ENCODE measurements around the gene MAD1L1. TPM values are rescaled to one million over a fixed set of nuclear protein-coding genes. Genes with fewer than 3 reads are reported as not detected.

The MAD1L1 gene
- total and polyA plus RNA-seq, 11 donors, result 11.1 to 29.7 (median 20.9) TPM

DNA sequence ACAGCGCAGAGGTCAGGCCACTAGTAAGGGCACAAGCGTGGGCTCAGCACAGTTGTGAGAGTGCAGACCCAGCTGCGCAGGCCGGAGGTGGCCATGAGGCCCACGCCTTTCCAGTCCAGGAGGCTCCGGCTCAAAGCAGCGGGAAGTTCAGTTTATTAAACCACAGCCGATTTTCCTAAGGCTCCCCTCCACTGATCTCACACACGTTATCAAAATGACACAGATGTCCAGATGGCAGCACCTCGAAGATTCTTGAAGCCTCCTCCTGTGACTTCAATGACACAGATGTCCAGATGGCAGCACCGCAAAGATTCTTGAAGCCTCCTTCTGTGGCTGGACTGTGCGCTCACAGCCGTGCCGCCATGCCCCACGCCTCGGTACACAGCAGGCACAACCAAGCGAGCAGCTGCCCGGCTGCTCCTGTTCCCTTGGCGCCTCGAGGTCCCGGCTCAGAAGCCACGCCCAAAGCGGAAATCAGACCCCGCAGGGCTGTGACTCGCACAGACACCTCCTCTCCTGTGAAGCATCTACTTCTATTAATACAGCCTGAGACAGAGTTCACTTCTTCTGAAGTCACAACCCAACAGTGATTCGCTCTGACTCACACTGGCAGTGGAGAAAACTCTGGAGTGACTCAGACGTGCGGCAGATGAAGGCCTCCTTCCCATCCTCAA lies 122.7 kb downstream of the MAD1L1 start:
- Histone ChIP-seq H3K9me3 (no peaks in the 10 kb centered on the region), H3K27ac (peak overlapping the region in 2 of 12 donors; percentile 7 to 9), H3K4me1 (peaks cover 0 to 48% (median 15%) of the 10 kb centered on the region in 12 donors), H3K36me3 (peaks cover 0 to 5% (median 0%) of the 10 kb centered on the region in 9 donors), H3K27me3 (no peaks in the 10 kb centered on the region), H3K4me3 (no peak overlapping the region)
- peak in 2 of 4 donors; percentile 18 to 40 for ATAC-seq
- peak in 1 of 5 donors; percentile 42 for DNase-seq
- WGBS, 4 donors, result 86 to 89% (median 89%) methylated on average over 19 to 28 of the region's 28 CpGs
- TF ChIP-seq POLR2A (IDR thresholded peaks at IDR 0.05), result no peak
- TF ChIP-seq, protein P1, sequence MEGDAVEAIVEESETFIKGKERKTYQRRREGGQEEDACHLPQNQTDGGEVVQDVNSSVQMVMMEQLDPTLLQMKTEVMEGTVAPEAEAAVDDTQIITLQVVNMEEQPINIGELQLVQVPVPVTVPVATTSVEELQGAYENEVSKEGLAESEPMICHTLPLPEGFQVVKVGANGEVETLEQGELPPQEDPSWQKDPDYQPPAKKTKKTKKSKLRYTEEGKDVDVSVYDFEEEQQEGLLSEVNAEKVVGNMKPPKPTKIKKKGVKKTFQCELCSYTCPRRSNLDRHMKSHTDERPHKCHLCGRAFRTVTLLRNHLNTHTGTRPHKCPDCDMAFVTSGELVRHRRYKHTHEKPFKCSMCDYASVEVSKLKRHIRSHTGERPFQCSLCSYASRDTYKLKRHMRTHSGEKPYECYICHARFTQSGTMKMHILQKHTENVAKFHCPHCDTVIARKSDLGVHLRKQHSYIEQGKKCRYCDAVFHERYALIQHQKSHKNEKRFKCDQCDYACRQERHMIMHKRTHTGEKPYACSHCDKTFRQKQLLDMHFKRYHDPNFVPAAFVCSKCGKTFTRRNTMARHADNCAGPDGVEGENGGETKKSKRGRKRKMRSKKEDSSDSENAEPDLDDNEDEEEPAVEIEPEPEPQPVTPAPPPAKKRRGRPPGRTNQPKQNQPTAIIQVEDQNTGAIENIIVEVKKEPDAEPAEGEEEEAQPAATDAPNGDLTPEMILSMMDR (IDR thresholded peaks at IDR 0.05), result no peak
- intact Hi-C loops (cut with DNase I), result loop anchor here in 4 of 10 donors (5.0 to 10.0 kb wide), 3 partner anchors 65 to 525 kb away; no protein-coding TSS in a partner anchor

DNA sequence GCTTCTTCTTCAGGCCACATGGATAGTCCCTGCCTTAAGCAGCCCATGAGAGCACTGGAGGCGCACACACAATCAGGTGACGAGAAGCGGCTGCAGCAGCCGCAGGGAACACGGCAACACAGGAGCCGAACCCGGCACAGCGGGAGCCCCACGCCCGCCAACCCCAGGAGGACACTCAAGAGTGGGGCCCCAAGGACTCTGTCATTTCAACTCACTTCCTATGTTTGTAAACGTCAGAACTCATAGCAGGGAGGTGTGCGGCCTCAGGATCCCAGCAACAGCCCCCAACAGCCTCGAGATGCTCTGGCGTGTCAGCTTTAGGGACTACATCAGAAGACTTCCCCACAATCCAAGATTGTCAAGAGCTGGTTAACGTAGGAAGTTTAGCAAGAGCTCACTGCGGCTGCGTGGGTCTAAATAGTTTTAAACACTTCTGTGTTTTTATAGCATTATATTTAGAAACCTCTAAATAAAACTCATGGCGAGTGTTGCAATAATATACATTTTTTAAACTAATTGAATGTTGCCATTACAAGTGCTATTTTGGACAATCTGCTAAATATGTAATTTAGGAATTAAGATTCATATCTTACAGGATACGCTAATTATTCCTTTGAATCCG lies 123.4 kb downstream of the MAD1L1 start:
- 92 to 95% (median 93%) methylated on average over 20 of the region's 20 CpGs for WGBS, 4 donors
- Histone ChIP-seq H3K4me1 (peaks cover 0 to 56% (median 21%) of the 10 kb centered on the region in 12 donors), H3K27me3 (no peaks in the 10 kb centered on the region), H3K36me3 (peaks cover 0 to 5% (median 0%) of the 10 kb centered on the region in 9 donors), H3K27ac (no peak overlapping the region), H3K4me3 (no peak overlapping the region), H3K9me3 (no peaks in the 10 kb centered on the region)
- TF ChIP-seq POLR2A (IDR thresholded peaks at IDR 0.05), result no peak
- TF ChIP-seq, protein P1 (IDR thresholded peaks at IDR 0.05), result no peak
- intact Hi-C loops (cut with DNase I), result loop anchor here in 4 of 10 donors (5.0 to 10.0 kb wide), 3 partner anchors 65 to 525 kb away; no protein-coding TSS in a partner anchor
- no peak for DNase-seq
- no peak for ATAC-seq

DNA sequence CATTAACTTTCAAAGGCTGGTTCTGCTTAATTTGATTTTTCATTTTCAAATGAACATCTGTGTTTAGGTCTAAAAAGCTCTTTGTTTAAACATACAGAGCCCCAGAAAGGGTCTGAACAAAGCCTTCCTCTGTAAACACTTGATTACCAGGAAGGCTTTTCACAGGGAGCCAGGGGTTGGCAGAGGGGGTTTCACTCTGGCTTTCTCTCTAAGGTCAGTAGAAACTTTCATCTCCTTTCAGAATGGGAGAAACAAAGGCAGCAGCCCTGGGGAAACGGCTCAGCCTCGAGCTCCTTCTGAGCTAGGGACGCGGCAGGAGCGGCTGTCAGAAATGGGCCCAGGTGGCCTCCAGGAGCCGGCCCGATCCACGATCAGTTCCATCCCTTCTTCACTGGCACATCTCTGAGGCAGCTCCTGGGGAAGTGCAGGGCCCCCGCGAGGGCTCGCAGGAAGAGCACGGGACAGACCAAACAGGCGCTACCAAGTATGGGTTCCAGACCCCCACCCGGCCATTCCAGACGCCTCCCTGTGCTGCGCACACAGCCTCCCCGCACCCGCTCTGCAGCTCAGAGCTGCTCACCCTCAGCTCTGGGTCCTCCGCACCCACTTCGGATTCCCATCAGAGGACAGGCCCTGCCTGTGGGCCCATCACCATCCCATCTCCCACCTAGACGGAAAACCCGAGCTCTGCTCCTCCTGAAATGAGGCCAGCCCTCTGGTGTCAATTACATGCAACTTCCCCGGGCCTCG lies 124.1 kb downstream of the MAD1L1 start:
- no peaks in the 10 kb centered on the region for H3K27me3 ChIP-seq
- DNase-seq (no peak), ATAC-seq (no peak)
- no peak overlapping the region for H3K4me3 ChIP-seq
- peaks cover 0 to 57% (median 28%) of the 10 kb centered on the region in 12 donors for H3K4me1 ChIP-seq
- intact Hi-C loops (cut with DNase I), result loop anchor here in 4 of 10 donors (5.0 to 10.0 kb wide), 3 partner anchors 66 to 524 kb away; no protein-coding TSS in a partner anchor
- no peak overlapping the region for H3K27ac ChIP-seq
- TF ChIP-seq POLR2A (IDR thresholded peaks at IDR 0.05), result no peak
- TF ChIP-seq, protein P1 (IDR thresholded peaks at IDR 0.05), result no peak
- WGBS, 4 donors, result 92 to 94% (median 94%) methylated on average over 22 to 24 of the region's 24 CpGs
- H3K9me3 ChIP-seq, result no peaks in the 10 kb centered on the region
- peaks cover 0 to 5% (median 0%) of the 10 kb centered on the region in 9 donors for H3K36me3 ChIP-seq
